ENCODE data around the gene USP34. TPM values are rescaled to one million over a fixed set of nuclear protein-coding genes. Genes with fewer than 3 reads are reported as not detected.

USP34 gene
- total RNA-seq, 6 experiments from 2014 or later: 33.3 to 57.1 (median 41.5) TPM

DNA sequence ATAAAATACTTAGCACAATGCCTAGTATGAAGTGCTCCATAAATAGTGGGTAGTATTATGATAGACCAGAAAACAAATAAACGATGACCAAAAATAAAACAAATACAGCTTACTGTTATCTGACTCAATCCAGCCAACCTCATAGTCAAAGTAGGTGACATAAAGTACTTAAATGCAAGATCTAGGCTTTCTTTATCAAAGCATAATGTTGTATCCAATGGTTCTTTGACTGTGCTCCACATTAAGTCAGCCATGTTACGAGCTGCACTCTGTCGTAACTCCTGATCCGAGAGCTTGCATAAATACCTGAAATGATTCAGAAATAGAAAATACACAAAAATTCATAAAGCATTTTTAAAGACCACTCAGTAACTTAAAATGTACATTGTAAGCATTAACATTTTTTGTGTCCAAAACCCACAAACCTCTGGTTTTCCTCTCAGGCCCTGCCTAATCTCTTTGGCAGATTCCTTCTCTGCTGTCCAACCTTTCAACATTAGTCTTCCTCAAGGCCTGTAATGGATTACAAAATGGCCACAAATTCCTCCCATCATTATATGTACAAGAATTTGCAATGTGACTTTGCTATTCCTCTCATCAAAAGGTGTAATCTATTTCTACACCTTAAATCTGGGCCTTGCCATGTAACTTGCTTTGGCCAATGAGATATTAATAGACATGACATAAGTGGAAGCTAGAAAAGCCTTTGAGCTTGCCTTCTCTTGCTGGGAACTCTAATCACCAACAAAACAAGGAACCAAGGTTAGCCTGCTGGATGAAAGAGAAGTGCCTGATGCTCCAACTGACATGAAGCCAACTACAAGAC, 90.6 kb downstream of the USP34 start:
- H3K36me3 ChIP-seq: peaks cover 0 to 26% (median 5%) of the 10 kb centered on the region in 4 donors
- 91% methylated on average over 4 of the region's 4 CpGs for WGBS (ENCODE audit: insufficient coverage, low coverage, low lambda C conversion rate, missing lambda C conversion rate)

DNA sequence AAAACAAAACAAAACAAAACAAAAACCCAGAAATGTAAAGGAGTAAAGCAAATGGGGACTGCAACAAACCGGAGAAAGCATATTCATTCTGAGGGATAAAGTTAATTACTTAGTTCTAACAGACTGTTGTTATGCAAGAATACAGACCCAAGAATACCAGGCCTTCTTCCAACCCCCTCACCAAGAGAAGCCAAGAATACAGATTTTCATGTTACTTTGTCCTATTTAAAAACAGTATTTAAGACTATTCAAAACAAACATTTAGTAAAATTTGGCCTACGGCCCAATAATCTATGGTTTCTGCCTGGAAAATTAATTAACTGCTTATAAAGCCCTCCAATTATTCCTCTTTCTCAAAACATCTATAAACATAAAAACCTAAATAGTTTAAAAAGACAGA, 91.4 kb downstream of the USP34 start:
- no peaks in the 10 kb centered on the region for H3K4me1 ChIP-seq
- no peak overlapping the region for H3K4me3 ChIP-seq
- H3K9me3 ChIP-seq: no peaks in the 10 kb centered on the region
- 92% methylated on average over 2 of the region's 2 CpGs for WGBS (ENCODE audit: insufficient coverage, low coverage, low lambda C conversion rate, missing lambda C conversion rate)
- intact Hi-C loops (cut with DNase I): no loop called here
- TF ChIP-seq POLR2A (IDR thresholded peaks at IDR 0.05) (no peak), CTCF (IDR thresholded peaks at IDR 0.05) (no peak)
- no peak for ATAC-seq
- peaks cover 0 to 26% (median 5%) of the 10 kb centered on the region in 4 donors for H3K36me3 ChIP-seq
- no peak overlapping the region for H3K27ac ChIP-seq
- DNase-seq: no peak
- H3K27me3 ChIP-seq: no peaks in the 10 kb centered on the region

More for the DNA sequence above, 90.6 kb downstream of the USP34 start:
- TF ChIP-seq POLR2A (IDR thresholded peaks at IDR 0.05): no peak
- no peak for TF ChIP-seq CTCF (IDR thresholded peaks at IDR 0.05)
- Histone ChIP-seq H3K27me3 (no peaks in the 10 kb centered on the region), H3K4me1 (no peaks in the 10 kb centered on the region), H3K9me3 (no peaks in the 10 kb centered on the region), H3K4me3 (no peak overlapping the region), H3K27ac (no peak overlapping the region)
- DNase-seq (no peak), ATAC-seq (peak in 1 of 4 donors; percentile 28)
- intact Hi-C loops (cut with DNase I): no loop called here

- H3K4me3 ChIP-seq: no peak overlapping the region
- TF ChIP-seq CTCF (IDR thresholded peaks at IDR 0.05): no peak
- TF ChIP-seq POLR2A (IDR thresholded peaks at IDR 0.05): no peak
- ATAC-seq (no peak), DNase-seq (no peak)
- peaks cover 0 to 5% (median 0%) of the 10 kb centered on the region in 4 donors for H3K4me1 ChIP-seq
- H3K27ac ChIP-seq: no peak overlapping the region
- H3K9me3 ChIP-seq: no peaks in the 10 kb centered on the region
- intact Hi-C loops (cut with DNase I): no loop called here
- WGBS (ENCODE audit: insufficient coverage, low coverage, low lambda C conversion rate, missing lambda C conversion rate): 96% methylated on average over 5 of the region's 5 CpGs
- peaks cover 0 to 26% (median 8%) of the 10 kb centered on the region in 4 donors for H3K36me3 ChIP-seq
- no peaks in the 10 kb centered on the region for H3K27me3 ChIP-seq
Observed at GRCh38 chr2:61378281-61378680, 92.6 kb downstream of the USP34 start.

DNA sequence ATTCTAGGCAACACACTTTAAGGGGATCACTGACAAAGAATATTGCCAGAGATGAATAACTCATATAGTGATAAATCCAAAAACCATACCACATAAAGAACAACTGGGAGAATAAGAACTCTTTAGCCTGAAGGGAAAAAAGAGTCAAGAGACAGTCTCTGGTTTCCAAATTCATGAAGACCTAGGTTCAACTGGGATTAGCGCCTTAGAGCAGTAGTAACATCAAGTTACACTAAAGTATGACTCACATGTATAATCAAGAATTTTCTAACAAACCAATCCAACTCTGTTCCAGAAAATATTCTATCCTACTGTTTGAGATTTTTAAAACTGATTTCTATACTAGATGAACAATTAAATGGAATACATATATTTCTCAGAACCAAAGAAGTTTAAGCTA, 93.8 kb downstream of the USP34 start:
- H3K4me1 ChIP-seq: peaks cover 0 to 5% (median 0%) of the 10 kb centered on the region in 4 donors
- intact Hi-C loops (cut with DNase I): no loop called here
- WGBS (ENCODE audit: insufficient coverage, low coverage, low lambda C conversion rate, missing lambda C conversion rate): 92% methylated on average over 1 of the region's 1 CpG
- peaks cover 0 to 24% (median 5%) of the 10 kb centered on the region in 4 donors for H3K36me3 ChIP-seq
- ATAC-seq: no peak
- no peak overlapping the region for H3K4me3 ChIP-seq
- H3K27ac ChIP-seq: no peak overlapping the region
- no peaks in the 10 kb centered on the region for H3K9me3 ChIP-seq
- H3K27me3 ChIP-seq: no peaks in the 10 kb centered on the region
- no peak for DNase-seq
- no peak for TF ChIP-seq CTCF (IDR thresholded peaks at IDR 0.05)
- TF ChIP-seq POLR2A (IDR thresholded peaks at IDR 0.05): no peak
